Eye (tissue), 1 donor: ENCODE results near the gene NKD2.
"Not testable (repeated sequence)": the region's sequence is repeated elsewhere in the genome, so short reads cannot be mapped to it uniquely, and the experiment has no call there.

Source experiments
- DNase-seq: peaks from one replicate; pipeline ENCODE4 v3.0.0-alpha.2; 2015

NKD2 gene

DNA sequence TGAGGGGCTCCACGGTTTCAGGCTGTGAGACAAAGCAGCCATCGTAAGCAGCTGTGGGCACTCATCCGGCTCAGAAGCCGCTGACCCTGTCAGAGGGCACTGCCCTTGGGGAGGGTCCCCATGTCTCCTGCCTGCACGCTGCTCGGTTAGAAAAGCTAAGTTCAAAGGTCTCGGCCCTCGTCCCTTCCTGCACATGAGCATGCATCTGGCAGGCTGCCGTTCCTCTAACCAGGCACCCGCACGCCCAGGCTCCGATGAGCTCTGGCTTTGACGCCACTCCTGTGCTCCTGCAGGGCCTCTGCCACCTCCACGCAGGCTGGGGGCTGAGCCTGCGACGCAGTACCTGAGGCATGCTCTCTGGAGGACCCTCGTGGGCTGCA, 51.3 kb downstream of the NKD2 start:
- DNase-seq = no peak

DNA sequence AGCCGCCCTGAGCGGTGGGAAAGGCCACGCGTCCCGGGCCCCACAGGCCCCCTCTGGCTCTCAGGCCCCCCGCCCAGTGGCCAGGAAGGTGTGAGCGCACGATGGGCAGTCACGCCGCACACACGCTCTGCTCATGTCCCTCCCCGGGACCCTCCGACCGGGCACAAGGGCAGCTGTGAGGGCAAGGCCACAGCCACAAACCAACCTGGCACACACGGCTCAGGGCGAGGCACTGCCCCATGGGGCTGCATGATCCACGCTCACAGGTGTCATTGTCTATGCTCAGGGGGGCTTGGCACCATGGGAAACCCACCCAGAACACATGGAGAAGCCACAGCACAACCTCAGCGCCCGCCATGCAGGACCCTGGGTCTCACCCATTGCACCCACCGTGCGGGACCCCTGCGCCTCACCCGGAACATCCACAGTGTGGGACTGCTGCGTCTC, 52.0 kb downstream of the NKD2 start:
- no peak for DNase-seq

DNA sequence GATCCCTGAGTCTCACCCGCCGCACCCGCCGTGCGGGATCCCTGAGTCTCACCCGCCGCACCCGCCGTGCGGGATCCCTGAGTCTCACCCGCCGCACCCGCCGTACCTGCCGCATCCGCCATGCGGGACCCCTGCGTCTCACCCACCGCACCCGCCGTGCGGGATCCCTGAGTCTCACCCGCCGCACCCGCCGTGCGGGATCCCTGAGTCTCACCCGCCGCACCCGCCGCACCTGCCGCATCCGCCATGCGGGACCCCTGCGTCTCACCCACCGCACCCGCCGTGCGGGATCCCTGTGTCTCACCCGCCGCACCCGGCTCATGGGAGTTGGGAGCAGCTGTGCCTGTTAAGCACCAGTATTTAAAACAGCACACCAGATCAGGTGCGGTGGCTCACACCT, 52.7 kb downstream of the NKD2 start:
- DNase-seq = not testable (repeated sequence)

DNA sequence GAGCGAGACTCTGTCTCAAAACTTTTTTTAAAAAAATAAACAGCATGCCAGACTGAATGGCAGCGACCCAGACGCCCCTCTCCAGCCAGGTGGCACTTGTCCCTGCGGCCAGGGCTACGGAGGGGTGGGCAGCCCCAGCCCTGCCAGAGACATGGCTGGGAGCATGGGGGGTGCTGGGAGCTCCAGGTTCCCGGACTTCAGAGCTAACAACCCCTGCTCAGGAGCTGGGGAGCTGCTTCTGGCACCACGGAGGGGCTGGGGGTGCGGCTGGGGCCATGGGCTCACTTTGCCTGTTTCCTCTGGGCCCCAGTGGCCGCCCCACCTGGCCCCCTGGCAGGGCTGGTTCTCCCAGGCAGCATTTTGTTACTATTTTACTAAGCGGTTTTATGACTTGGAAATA, 53.3 kb downstream of the NKD2 start:
- DNase-seq = no peak

DNA sequence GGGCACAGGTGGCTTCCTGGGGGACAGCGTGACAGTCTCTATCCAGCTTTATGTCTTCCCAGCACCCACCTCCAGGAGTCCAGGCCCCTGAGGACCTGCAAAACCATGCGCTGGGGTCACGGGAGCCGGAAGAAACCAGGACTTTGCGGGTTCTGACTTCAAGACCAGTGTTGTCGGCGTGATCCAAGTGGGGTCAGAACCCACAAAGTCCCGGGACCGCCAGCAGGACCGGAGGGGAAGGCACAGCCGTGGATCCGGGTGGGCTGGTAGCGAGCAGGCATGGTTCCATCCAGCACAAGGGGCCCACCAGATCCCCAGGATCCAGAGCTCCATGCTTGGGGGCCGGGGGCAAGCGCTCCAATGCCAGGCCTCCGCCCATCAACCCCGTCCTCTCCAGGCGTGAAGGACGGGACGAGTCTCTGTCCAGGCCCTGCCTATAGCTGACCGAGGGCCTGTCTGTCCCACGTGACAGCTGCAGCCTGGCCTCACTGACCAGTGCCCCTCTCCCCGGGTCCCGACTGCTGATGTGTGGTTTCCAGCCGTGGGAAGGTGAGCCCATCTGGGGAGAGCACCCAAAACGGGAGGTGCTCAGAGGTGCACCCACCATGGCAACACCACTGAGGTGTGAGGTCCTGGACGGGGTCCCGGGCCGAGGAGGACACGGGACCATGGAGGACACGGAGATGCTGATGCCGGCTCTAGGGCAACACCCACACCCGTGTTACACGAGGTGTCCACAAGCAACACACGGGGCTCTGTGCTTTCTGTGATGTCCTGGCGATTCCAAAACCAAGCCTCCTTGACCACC, 54.4 kb downstream of the NKD2 start:
- no peak for DNase-seq

DNA sequence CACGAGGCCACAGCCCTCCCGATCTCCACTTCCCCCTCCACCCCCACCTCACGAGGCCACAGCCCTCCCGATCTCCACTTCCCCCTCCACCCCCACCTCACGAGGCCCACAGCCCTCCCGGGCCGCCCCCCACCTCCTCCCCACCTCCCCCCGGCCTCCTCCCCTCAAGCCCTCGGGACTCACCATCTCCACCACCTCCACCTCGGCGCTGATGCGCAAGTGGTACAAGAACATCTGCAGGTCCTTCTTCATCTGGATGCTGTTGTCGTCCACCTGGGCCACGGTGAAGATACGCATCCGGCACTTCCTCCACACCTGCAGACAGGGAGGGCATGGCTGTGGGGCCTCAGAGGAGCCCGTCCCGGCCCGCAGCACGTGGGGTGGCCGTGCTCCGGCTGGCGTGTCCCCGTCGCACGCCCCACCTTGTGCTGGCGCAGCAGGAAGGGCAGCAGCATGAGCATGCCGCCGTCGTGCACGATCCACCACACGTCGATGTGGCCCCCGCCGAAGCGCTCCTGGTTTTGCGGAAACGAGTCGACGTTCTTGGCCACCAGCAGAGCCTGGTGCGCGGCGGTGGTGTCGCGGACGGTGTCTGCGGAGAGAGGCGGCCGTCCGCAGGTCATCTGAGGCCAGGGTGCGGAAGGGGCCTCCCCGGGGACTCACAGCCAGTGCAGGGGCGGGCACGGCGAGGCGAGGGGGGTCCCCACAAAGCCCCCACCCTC, 55.2 kb downstream of the NKD2 start:
- no peak for DNase-seq

DNA sequence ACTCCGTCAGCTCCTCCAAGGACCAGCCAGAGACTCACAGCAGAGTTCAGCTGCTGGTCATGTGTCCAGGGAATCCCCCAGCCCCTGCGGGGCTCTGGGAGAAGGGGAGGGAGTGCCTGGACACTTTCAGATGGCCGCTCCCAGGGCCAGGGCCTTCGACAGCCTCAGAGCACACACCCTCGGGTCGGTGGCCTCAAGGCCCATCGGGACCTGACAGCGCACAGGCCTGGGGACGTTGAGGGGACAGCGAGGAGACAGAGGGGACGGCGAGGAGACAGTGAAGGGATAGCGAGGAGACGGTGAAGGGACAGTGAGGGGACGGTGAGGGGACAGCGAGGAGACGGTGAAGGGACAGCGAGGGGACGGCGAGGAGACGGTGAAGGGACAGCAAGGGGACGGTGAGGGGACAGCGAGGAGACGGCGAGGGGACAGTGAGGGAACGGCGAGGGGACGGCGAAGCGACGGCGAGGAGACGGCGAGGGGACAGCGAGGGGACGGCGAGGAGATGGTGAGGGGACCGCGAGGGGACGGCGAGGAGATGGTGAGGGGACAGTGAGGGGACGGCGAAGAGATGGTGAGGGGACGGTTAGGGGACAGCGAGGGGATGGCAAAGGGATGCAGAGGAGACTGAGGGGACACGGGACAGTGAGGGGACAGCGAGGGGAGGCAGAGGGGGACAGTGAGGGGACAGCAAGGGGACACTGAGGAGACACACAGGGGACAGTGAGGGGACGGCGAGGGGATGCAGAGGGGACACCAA, 56.0 kb downstream of the NKD2 start:
- no peak for DNase-seq

DNA sequence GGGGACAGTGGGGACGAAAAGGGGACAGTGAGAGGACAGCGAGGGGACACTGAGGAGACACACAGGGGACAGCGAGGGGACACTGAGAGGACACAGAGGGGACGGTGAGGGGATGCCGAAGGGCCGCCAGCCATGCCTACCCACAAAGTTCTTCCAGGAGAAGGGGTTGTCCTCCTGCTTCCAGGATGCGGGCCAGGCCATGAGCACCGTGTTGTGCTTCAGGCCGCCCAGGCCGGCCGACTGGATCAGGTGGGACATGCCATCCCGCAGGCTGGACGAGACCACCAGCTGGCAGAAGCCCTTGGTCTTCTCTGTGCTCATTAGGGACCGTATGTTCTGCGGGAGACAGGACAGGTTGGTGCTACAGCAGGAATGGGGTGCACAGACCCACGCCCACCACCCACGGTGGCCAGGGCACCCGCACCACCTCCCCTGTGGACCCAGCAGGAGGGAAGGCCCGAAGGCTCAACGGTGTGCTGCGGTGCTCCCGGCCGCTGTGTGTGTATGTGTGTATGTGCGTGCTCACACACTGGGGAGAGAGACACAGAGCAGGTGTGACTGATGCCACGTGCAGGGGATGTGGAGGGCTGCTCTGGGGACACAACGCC, 56.6 kb downstream of the NKD2 start:
- no peak for DNase-seq

DNA sequence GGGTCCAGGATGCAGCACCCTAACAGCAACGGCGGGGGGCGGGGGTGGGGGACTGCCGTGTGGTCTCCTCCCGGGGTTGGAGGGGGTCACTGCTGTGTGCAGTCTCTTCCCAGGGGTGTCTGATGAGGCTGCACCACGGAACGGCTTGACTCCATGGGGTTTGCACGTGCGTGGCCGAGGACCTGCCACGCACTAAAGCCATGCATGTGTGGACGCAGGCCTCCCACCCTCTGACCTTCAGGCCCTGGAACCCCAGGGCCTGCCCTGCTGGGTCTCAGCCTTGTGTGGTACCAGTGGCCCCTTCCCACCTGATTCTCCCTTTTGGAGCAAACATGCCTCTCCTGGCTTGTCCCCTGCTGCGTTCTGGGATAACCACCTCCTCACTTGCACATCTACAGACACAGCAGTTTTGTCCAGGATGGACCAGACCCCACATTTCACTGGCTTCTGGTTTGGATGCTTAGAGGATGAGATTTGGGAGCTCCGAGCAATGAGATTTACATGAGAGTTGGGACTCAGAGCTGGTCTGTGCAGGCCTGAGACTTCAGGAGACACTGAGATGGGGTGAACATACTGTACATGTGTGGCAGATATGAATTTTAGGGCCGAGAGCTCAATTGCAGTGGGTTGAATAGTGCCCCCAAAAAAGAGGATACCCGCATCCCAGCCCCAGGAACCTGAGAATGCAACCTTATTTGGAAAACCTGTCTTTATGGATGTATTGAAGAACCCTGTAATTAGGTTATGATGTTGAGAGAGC, 57.5 kb downstream of the NKD2 start:
- no peak for DNase-seq

DNA sequence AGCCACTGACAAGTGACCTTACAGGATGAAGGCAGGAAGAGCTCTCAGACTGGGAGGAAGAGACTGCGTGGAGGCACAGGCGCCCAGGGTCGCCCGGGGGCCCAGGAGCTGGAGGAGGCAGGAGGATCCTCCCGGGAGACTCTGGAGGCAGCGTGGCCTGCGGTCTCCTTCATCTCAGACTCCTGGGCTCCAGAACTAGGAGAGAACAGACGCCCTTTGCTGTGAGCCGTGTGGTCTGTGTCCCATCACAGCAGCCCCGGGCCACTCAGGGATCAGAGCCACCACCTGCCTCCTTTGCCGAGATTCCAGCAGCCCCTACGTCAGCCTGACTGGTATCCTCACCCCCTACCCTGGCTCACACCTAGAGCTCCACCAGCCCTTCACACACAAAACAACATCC, 58.1 kb downstream of the NKD2 start:
- DNase-seq = no peak

DNA sequence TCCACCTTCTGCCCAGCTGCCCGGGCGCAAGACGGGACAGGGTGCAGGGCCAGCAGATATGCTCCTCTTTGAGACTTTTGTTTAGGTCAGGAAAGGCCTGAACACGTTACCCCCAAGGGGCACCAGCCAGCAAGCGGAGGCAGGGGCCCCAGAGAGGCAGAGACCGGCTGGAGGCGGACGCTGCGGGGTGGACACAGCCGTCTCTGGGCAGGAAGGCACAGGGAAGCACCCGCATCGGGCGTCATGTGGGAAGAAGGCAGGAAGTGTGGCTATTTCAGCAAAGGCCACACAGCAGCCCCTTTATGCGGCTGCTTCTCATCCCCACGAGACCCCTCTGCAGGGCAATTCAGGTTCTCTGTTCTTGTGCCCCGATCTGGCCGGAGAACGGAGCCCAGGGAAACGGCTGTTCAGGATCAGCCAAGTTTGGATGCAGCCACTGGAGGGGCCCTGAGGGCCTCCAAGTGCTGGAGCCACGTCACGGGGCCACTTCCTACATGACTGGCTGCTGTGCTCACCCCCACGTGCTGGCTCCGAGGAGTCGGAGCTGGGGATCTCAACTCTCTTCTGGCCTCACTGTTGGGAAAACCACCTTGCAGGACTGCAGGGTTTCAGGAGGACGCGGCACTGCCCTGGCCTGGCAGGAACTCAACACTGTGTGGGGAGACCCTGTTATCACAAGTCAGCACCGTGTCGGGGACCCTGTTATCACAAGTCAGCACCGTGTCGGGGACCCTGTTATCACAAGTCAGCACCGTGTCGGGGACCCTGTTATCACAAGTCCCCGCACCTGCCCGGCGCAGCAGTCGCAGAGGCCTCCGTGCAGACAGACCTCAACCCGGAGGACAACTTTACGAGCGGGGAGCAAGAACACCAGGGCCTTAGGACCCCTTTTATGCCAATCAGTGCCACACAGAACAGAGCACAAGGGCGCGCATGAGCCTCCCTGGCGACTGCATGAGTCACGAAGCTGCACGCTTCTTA, 58.8 kb downstream of the NKD2 start:
- DNase-seq = no peak

DNA sequence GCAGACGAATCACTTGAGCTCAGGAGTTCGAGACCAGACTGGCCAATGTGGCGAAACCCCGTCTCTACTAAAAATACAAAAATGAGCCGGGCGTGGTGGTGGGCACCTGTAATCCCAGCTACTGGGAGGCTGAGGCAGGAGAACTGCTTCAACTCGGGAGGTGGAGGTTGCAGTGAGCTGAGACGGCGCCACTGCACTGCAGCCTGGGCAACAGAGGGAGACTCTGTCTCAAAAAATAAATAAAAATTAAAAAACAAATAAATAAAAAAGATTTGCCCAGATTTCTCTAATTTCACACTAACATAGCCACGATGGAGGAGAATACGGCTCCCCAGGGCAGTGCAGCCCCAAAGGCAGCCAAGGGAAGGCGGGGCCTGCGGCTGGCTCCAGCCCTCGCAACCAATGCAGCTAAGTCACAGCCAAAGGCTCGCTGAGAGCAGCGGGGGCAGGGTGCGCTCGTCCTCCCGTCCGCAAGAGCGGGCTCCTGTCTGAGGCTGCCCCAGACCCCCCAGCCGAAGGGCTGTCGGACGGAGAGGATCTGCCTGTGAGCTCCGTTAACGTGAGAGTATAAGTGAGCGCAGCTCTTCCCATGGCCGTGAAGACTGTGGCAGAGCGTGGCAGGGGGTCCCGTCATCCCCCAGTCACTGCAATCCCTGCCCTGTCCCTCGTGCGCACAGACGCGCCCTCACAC, 59.7 kb downstream of the NKD2 start:
- DNase-seq = no peak

DNA sequence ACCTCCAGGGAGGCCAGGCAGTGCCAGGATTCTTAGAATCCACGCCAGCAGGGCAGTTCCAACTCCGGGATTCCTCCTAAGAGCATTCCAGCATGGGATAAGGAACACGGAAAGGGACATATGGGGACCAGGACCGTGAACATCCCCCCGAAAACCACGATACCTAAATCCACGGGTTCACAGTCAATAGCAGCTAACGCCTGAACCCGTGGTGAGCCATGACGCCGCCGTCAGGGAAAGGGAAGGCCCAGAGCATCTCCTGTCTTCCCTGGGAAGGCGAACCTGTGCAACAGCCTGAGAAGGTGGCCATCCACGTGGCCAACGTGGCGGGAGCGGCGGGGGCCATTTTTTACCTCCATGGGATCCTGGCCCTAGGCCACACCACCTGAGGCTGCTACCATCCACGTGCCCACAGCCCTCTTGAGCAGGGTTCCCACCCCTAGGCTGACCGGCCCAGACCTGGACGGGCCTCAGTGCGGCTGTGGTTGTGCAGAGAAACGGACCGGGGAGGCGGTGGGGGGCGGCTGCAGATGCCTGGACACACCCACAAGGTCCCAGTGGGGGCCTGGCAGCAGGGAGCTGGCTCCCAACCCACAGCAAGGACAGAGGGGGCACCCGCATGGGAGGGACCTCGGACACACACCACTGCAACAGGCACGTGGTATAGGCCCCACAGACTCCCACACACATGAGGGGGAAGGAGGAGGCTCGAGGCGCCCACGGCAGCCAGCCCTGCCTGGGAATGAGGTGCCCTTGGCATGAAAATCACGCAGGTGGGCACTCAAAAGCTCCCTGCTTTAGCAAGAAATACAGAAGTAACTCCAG, 60.5 kb downstream of the NKD2 start:
- DNase-seq = no peak

DNA sequence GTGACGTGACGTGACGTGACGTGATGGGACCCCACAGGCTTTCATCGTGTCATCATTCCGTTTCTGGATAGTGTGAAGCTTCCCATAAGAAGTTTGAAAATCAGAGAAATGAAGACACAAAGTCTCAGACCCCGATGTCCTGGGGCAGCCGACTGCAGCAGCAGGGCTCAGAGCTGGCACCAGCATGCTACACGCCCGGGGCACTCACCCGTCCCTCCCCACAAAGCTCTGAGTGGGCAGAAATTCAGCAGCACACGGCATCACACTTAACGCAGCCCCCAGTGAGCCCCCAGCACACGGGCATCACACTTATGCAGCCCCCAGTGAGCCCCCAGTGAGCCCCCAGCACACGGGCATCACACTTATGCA, 61.1 kb downstream of the NKD2 start:
- no peak for DNase-seq

DNA sequence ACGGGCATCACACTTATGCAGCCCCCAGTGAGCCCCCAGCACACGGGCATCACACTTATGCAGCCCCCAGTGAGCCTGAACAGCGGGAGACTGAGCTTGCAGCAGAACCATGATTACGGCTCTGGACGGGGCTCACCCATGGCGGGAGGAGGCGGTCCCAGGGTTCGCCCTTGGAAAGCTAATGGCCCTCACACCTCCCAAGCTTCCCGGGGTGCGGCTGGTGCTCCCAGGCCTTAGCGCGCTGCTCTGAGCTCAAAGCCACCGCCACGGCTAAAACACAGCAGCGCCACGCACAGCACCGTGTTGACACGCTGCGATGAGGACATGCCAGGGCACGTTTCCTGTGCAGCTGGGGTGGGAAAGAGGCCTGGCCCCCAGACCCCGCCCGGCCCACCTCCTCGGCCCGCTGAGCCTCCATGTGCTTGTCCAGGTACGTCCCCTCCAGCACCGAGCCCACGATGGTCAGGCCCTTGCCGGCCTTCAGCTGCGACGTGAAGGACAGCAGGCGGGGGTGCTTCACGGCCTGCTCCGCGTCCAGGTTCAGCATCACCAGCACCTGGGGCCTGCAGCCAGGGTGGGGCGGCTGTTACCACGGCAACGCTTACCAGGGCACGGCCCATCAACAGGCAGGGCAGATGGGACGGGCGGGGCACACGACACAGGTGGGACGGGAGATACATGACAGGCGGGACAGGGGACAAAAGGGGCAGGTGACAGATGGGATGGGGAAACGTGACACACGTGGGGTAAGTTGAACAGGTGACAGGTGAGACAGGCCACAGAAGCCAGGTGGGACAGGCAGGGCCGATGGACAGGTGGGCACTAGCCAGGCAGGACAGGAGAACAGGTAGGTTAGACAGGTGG, 64.9 kb downstream of the NKD2 start:
- DNase-seq = no peak

DNA sequence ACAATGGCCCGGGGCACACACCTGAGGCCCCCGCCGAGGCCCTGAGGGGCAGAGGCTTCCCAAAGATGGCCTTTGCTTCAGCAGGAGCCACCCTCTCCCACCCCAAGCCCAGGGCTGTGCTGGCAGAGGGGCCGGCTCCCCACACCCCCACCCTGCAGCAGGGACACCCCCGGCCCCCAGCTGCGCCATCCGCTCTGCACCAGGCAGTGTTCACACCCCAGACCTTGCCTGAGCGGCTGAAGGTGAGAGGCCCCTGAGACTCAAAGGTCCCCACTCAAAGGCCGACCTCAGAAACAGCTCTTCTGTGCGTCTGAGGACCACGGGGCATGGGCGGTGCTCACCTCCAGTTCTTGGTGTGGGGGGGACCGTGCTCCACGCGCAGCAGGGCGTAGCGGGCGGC, 65.6 kb downstream of the NKD2 start:
- DNase-seq = no peak

DNA sequence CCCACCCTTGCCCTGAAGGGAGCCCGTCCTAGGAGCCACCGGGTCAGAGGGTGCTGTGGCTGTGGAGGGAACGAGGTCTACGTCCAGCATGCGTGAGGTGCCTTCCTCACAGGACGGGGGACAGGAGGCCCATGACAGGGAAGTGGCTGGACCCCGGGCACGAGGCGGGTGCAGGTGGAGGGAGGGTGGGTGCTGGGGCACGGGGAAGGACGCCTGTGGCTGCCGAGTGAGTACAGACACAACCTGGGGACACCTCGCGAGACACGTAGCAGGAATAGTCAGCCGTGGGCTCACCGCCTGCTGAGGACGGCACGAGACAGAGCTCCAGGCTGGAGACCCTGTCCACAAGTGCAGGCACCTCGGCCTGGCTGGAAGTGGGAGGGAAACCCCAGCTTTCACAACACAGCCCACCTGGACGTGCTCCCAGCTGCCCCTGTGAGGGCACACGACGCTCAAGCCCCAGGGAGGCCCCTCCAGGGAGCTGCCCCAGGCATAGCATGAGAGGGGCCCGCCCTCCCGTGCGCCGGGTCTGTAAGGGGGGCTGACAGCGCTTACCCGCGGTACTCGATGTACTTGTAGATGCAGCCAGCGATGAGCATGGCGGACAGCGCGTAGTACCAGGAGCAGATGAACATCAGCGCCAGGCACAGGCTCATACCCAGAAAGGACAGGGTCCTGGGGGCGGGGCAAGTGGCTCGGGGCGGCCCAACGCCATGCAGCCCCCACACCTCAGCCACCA, 66.4 kb downstream of the NKD2 start:
- DNase-seq = no peak

DNA sequence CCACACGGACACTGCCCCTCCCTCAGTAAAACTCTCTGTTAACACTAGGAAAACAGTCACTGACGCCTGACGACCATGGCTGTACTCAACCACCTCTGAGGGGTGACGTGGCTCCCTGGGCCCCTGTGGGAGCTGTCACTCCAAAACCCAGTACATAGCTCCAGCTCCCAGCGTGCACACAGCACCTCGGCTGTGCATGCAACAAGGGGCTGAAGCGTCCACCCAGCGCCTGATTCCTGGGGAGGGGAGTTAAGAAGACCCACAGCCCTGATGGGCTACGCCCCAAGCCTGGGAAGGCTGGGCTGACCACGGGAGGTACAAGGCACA, 66.9 kb downstream of the NKD2 start:
- no peak for DNase-seq
